Caco-2 (cell line): Measurements from ENCODE around the gene TAS2R4. TPM values are rescaled to one million over a fixed set of nuclear protein-coding genes. Genes with fewer than 3 reads are reported as not detected.

Experiments used
- total RNA-seq: library from RNA; stranded (reverse); gene quantifications from 2 replicates; pipeline ENCODE4 v1.2.3, GENCODE V29; 2022

TAS2R4 gene
- total RNA-seq, 1 experiment from 2014 or later = 1.2 TPM

Other genes starting within 250 kb of the TAS2R4 start
- 32.3 and 32.8 TPM in 2 replicates for gene AGK, start 225.3 kb upstream of the TAS2R4 start, total RNA-seq
- gene DENND11, start 74.5 kb upstream of the TAS2R4 start, total RNA-seq = 33.0 and 37.0 TPM in 2 replicates
- 1.0 and 2.5 TPM in 2 replicates for gene WEE2, start 68.3 kb upstream of the TAS2R4 start, total RNA-seq
- gene SSBP1, start 38.3 kb upstream of the TAS2R4 start, total RNA-seq = 191 and 199 TPM in 2 replicates
- gene TAS2R3, start 12.6 kb upstream of the TAS2R4 start, total RNA-seq = 1.9 and 2.3 TPM in 2 replicates
- gene TAS2R5, start 13.5 kb downstream of the TAS2R4 start, total RNA-seq = 1.7 TPM in 2 replicates
- gene PRSS37, start 64.8 kb downstream of the TAS2R4 start, total RNA-seq = not detected in 2 replicates
- gene OR9A4, start 139.7 kb downstream of the TAS2R4 start, total RNA-seq = not detected in 2 replicates
- gene CLEC5A, start 170.3 kb downstream of the TAS2R4 start, total RNA-seq = not detected in 2 replicates
- 0.37 TPM in 1 of 2 replicates, not detected in the other for gene TAS2R38, start 197.1 kb downstream of the TAS2R4 start, total RNA-seq
- gene MGAM, start 219.2 kb downstream of the TAS2R4 start, total RNA-seq = 0.61 and 0.86 TPM in 2 replicates